G401.6 (cell line): ENCODE results near the gene CPLX1.

Source experiments
- FAIRE-seq: peaks from 2 replicates; lab custom pipeline; 2012; peaks lifted over from hg19 to GRCh38; lab: Jason Lieb, UNC

The CPLX1 gene

GRCh38 chr4:832108-832507, 6.2 kb upstream of the CPLX1 start:
- no peak for FAIRE-seq

DNA sequence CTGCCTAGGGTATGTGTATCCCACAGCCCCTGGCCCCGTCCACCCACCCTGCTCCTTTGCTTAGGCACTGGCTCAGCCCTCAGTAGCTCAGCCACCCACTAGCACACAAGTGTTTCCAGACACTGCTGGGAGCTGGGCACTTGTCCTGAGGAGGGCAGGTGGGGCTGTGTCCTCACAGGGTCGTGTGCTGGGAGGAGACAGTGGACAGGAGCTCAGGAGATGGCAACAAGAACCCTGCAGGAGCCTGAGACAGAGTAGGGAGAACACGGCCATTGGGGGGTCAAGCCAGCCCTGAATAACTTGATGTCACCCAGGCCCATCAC, 5.5 kb upstream of the CPLX1 start:
- no peak for FAIRE-seq

- no peak for FAIRE-seq
These were observed 4.9 kb upstream of the CPLX1 start for GRCh38 chr4:830601-831482.

GRCh38 chr4:829761-830600, 4.1 kb upstream of the CPLX1 start:
- no peak for FAIRE-seq

- FAIRE-seq, result no peak
These were observed 3.4 kb upstream of the CPLX1 start for GRCh38 chr4:829291-829690.

- no peak for FAIRE-seq
These were observed 2.8 kb upstream of the CPLX1 start for GRCh38 chr4:828641-829271.

DNA sequence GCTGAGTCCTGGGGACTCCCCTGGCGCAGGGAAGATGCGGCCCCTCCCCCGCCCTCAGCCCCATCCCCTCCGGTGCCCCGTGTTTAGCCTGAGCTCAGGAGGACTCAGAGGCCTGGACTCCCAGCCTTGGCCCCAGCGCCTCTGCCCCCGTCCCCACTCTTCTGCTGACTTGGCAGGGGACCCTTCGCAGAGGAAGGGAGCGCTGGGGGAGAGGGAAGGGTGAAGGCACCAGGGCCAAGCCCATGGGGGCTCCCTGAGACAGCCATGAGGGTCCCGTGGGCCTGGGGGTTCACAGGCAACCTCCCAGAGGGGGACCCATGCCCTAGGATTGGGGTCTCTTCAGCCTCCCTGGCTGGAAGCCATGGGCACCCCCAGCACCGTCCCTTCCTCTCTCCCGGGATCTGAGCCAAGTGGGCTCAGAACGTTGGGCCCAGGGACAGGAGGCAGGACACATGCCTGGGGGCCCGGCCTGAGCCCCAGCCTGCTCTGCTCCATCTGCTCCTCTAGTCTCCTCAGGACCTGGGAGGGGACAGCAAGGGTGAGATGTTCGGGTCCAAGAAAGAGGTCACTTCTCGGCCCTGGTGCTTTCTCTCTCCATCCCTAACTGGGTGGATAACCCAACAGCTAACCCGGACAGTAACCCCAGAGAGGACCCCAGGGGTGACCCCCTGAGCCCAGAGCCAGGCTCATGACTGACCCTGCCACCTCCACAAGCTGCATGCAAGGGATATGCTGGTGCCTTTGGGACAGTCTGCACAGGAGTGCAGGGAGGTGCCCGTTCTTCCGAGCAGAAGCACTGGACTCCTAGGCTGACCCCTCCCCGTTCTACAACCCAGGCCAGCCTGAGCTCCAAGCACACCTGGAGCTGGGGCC, 1.5 kb upstream of the CPLX1 start:
- no peak for FAIRE-seq

- FAIRE-seq, result no peak
These were observed 729 bp upstream of the CPLX1 start for GRCh38 chr4:826508-827208.

DNA sequence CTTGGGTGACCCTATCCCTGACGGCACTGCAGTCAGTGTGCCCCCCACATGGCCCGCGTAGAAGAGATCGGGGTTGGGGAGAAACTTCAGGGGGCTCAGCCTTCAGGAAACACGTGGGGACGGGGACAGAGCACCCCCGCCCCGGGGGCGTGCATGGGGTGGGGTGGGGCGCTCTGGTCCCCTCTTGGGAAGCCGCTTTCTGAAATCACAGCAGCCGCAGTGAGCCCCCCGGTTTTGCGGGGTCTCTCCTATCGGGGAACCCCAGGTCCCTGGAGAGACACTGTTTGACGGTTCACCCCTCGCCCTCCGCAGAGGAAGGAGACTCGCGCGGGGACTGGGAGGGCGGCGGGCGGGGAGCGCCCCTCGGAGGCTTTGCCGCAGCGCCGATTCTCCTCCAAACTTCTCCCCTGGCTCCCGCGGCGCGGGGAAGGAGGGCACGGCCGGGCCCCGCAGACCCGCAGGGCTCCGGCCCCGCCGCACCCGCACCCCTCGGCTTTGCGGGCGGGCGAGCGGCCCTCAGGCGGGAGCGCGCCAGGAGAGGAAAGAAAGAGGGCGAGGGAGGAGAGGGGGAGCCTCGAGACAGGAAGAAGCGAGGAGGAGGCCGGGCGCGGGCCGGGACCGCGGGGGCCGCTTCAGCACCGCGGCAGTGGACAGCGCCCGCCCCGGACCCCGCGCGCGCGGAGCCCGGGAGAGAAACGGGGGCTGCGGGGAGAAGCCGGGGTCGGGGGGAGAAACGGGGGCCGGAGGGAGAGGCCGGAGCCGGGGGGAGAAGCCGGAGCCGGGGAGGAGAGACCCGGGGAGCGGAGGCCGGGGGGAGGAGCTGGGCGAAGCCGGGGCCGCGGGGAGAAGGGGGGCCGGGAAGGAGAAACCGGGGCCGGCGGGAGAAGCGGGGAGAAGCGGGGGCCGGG, 612 bp downstream of the CPLX1 start:
- FAIRE-seq, result no peak

- no peak for FAIRE-seq
These were observed 1.4 kb downstream of the CPLX1 start for GRCh38 chr4:824461-825062.

GRCh38 chr4:823761-824460, 2.0 kb downstream of the CPLX1 start:
- no peak for FAIRE-seq

- no peak for FAIRE-seq
These were observed 2.7 kb downstream of the CPLX1 start for GRCh38 chr4:823176-823760.

GRCh38 chr4:822361-823175, 3.4 kb downstream of the CPLX1 start:
- FAIRE-seq, result no peak

DNA sequence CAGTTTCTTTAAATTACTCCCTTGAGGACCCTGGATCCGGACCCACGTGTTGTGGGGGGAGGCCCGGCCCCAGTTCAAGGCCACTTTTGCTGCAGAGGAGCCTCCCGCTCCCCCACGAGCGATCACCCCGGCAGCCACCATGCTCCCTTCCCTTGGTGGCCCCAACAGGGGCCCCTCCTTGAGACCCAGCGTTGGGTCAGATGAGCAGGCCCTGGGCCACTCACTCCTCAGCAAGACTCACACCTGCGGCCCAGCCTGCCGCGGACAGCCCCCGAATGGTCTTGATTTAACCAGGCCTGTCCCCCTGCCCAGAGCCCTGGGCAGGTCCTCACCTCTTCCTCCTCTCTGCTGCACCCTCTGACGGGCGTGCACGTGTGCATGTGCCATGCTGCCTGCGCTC, 4.3 kb downstream of the CPLX1 start:
- no peak for FAIRE-seq

DNA sequence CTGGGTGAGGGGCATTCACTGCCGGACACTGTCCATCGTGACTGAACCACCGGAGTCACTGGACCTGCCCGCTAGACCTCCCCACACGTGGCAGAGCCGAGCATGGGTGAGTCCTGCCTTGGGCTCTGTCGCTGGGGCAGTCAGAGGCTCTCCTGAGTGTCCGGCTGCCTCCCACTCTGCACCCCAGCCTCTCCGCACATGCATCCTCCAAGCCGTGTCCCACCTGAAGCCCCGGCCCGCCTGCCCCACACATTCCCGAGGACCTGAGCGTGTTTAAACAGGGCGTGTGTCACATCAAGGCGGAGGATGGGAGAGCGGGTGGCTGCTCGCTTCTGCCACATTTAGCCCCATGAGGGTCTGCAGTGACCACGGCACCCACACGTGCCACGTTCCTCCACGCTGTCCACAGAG, 4.7 kb downstream of the CPLX1 start:
- no peak for FAIRE-seq

- no peak for FAIRE-seq
These were observed 5.4 kb downstream of the CPLX1 start for GRCh38 chr4:820230-821172.
